Neural progenitor cell (in vitro differentiated cells): ENCODE measurements around the gene IFNK. TPM values are rescaled to one million over a fixed set of nuclear protein-coding genes. Genes with fewer than 3 reads are reported as not detected.

ENCODE experiments used
- DNase-seq: peaks from one replicate; pipeline ENCODE4 v3.0.0-alpha.2; 2016; ENCODE audit warnings: low spot score
- H2AFZ ChIP-seq: fragments of 200-600 bp; sonication (generic); replicated peaks from 2 replicates; pipeline ENCODE4 v1.6.1; 2016; ENCODE audit warnings: antibody characterized with exemption
- H3F3A ChIP-seq: fragments of 200-600 bp; sonication (generic); 2 replicates; pipeline ENCODE4 v1.6.1; 2016; ENCODE audit warnings: antibody characterized with exemption, low read depth
- H3K27ac ChIP-seq: fragments of 200-600 bp; sonication (generic); 2 replicates; pipeline ENCODE4 v1.5.1; 2016; ENCODE audit warnings: mild to moderate bottlenecking
- H3K27me3 ChIP-seq: fragments of 200-600 bp; sonication (generic); 2 replicates; pipeline ENCODE4 v1.6.1; 2016; ENCODE audit warnings: mild to moderate bottlenecking, moderate library complexity
- H3K36me3 ChIP-seq: fragments of 200-600 bp; sonication (generic); 2 replicates; pipeline ENCODE4 v1.5.1; 2016
- H3K4me1 ChIP-seq: fragments of 200-600 bp; sonication (generic); 2 replicates; pipeline ENCODE4 v1.6.1; 2016; ENCODE audit warnings: mixed run types
- H3K4me2 ChIP-seq: fragments of 200-600 bp; sonication (generic); 2 replicates; pipeline ENCODE4 v1.6.1; 2016
- H3K4me3 ChIP-seq: fragments of 200-600 bp; sonication (generic); 2 replicates; pipeline ENCODE4 v1.5.1; 2016
- H3K79me2 ChIP-seq: fragments of 200-600 bp; sonication (generic); 2 replicates; pipeline ENCODE4 v1.6.1; 2016; ENCODE audit warnings: low read depth
- H3K9ac ChIP-seq: fragments of 200-600 bp; sonication (generic); 2 replicates; pipeline ENCODE4 v1.6.1; 2016
- H3K9me3 ChIP-seq: fragments of 200-600 bp; sonication (generic); 2 replicates; pipeline ENCODE4 v1.5.1; 2016; ENCODE audit warnings: low read depth
- H4K20me1 ChIP-seq: fragments of 200-600 bp; sonication (generic); 2 replicates; pipeline ENCODE4 v1.6.1; 2016; ENCODE audit warnings: low read depth
- H3K27ac Mint-ChIP-seq: 3 replicates; pipeline ENCODE4 v1.8.0; 2021; ENCODE audit warnings: mixed read lengths
- H3K27me3 Mint-ChIP-seq: 2 replicates; pipeline ENCODE4 v1.8.0; 2022; ENCODE audit warnings: low read depth, mild to moderate bottlenecking, inconsistent platforms, moderate library complexity, mixed read lengths; ENCODE audit not compliant: insufficient read depth
- H3K36me3 Mint-ChIP-seq: 3 replicates; pipeline ENCODE4 v1.8.0; 2021; ENCODE audit warnings: mixed read lengths
- H3K4me1 Mint-ChIP-seq: 3 replicates; pipeline ENCODE4 v1.8.0; 2021; ENCODE audit warnings: mixed read lengths
- H3K4me3 Mint-ChIP-seq: 3 replicates; pipeline ENCODE4 v1.8.0; 2021; ENCODE audit warnings: mild to moderate bottlenecking, moderate library complexity, mixed read lengths
- H3K9me3 Mint-ChIP-seq: 3 replicates; pipeline ENCODE4 v1.8.0; 2020; ENCODE audit warnings: mixed read lengths
- EZH2 ChIP-seq: fragments of 200-600 bp; sonication (generic); IDR thresholded peaks from 2 replicates; pipeline ENCODE4 v1.6.1; 2017; ENCODE audit warnings: antibody characterized with exemption, mild to moderate bottlenecking, moderate library complexity
- EZH2phosphoT487 ChIP-seq: fragments of 200-600 bp; sonication (generic); IDR thresholded peaks from 2 replicates; pipeline ENCODE4 v1.6.1; 2017; ENCODE audit warnings: antibody characterized with exemption
- total RNA-seq: library from RNA; depleted of rRNA; stranded (reverse); fragments of >200 nt; gene quantifications from 2 replicates; pipeline ENCODE4 v1.2.3, GENCODE V29; 2015; ENCODE audit warnings: low replicate concordance
- TF ChIP-seq, protein P1 (sequence below): fragments of 200-600 bp; sonication (generic); IDR thresholded peaks from 2 replicates; pipeline ENCODE4 v1.5.1; 2017; ENCODE audit warnings: antibody characterized with exemption, mild to moderate bottlenecking

The IFNK gene
- total RNA-seq, 1 donor from 2014 or later = not detected

DNA sequence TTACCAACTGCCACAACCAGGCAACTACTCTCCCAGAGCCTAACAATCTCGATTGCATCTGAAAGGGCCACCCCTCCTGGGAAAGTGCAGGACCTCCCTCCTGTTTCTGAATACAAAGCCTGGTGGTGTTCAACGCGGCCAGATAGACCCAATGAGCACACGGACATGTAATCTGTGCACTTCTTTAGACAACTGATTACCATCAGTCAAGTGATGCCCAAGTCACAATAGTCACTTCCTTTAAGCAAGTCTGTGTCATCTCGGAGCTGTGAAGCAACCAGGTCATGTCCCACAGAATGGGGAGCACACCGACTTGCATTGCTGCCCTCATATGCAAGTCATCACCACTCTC, 48.5 kb downstream of the IFNK start:
- Mint-ChIP-seq H3K36me3 (peaks cover 6% of the 10 kb centered on the region), H3K27ac (peak overlapping the region; percentile 72), H3K4me3 (peak overlapping the region; percentile 99), H3K4me1 (peaks cover 28% of the 10 kb centered on the region), H3K27me3 (peaks cover 3% of the 10 kb centered on the region), H3K9me3 (no peaks in the 10 kb centered on the region)
- peaks cover 29% of the 10 kb centered on the region for H3F3A ChIP-seq
- no peaks in the 10 kb centered on the region for H3K9me3 ChIP-seq
- peak overlapping the region; percentile 40 for H2AFZ ChIP-seq
- no peaks in the 10 kb centered on the region for H3K27me3 ChIP-seq
- peak overlapping the region; percentile 89 for H3K4me2 ChIP-seq
- H3K4me1 ChIP-seq = peaks cover 16% of the 10 kb centered on the region
- peak overlapping the region; percentile 91 for H3K27ac ChIP-seq
- TF ChIP-seq, protein P1, sequence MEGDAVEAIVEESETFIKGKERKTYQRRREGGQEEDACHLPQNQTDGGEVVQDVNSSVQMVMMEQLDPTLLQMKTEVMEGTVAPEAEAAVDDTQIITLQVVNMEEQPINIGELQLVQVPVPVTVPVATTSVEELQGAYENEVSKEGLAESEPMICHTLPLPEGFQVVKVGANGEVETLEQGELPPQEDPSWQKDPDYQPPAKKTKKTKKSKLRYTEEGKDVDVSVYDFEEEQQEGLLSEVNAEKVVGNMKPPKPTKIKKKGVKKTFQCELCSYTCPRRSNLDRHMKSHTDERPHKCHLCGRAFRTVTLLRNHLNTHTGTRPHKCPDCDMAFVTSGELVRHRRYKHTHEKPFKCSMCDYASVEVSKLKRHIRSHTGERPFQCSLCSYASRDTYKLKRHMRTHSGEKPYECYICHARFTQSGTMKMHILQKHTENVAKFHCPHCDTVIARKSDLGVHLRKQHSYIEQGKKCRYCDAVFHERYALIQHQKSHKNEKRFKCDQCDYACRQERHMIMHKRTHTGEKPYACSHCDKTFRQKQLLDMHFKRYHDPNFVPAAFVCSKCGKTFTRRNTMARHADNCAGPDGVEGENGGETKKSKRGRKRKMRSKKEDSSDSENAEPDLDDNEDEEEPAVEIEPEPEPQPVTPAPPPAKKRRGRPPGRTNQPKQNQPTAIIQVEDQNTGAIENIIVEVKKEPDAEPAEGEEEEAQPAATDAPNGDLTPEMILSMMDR = no peak
- no peak for TF ChIP-seq EZH2
- TF ChIP-seq EZH2phosphoT487 = no peak
- peaks cover 24% of the 10 kb centered on the region for H4K20me1 ChIP-seq
- peaks cover 54% of the 10 kb centered on the region for H3K79me2 ChIP-seq
- no peaks in the 10 kb centered on the region for H3K36me3 ChIP-seq
- H3K4me3 ChIP-seq = peak overlapping the region; percentile 88
- DNase-seq = peak; percentile 62
- H3K9ac ChIP-seq = peak overlapping the region; percentile 60

GRCh38 chr9:27572918-27573633, 49.0 kb downstream of the IFNK start, which contains the start of gene C9orf72:
Gene C9orf72, minus strand, starts transcription at chr9:27573481. Its CDS starts 6,361 bp downstream, at chr9:27567120.
- Histone ChIP-seq H3K27ac (peak within 1 kb of the TSS; percentile 92), H2AFZ (peak within 1 kb of the TSS; percentile 93), H3K27me3 (no peaks in the 10 kb centered on the region), H4K20me1 (peaks cover 23% of the 10 kb centered on the region), H3K4me1 (peaks cover 16% of the 10 kb centered on the region), H3K36me3 (no peaks in the 10 kb centered on the region), H3K79me2 (peaks cover 48% of the 10 kb centered on the region), H3K4me3 (peak within 1 kb of the TSS; percentile 88), H3K4me2 (peak within 1 kb of the TSS; percentile 89), H3K9ac (peak within 1 kb of the TSS; percentile 60), H3K9me3 (no peaks in the 10 kb centered on the region), H3F3A (peaks cover 29% of the 10 kb centered on the region)
- Mint-ChIP-seq H3K27me3 (peaks cover 5% of the 10 kb centered on the region), H3K4me3 (peak within 1 kb of the TSS; percentile 99), H3K4me1 (peaks cover 28% of the 10 kb centered on the region), H3K27ac (peak within 1 kb of the TSS; percentile 98), H3K36me3 (peaks cover 6% of the 10 kb centered on the region), H3K9me3 (peaks cover 2% of the 10 kb centered on the region)
- peak; percentile 87 for DNase-seq
- TF ChIP-seq EZH2 (no peak), EZH2phosphoT487 (no peak)
- TF ChIP-seq, protein P1 = peak; percentile 3

GRCh38 chr9:27573634-27574590, 49.8 kb downstream of the IFNK start:
- H3K36me3 ChIP-seq = no peaks in the 10 kb centered on the region
- no peaks in the 10 kb centered on the region for H3K9me3 ChIP-seq
- peaks cover 40% of the 10 kb centered on the region for H3K79me2 ChIP-seq
- Mint-ChIP-seq H3K4me3 (peak overlapping the region; percentile 99), H3K4me1 (peaks cover 28% of the 10 kb centered on the region), H3K9me3 (peaks cover 7% of the 10 kb centered on the region), H3K27ac (peak overlapping the region; percentile 98), H3K27me3 (peaks cover 6% of the 10 kb centered on the region), H3K36me3 (peaks cover 6% of the 10 kb centered on the region)
- H2AFZ ChIP-seq = peak overlapping the region; percentile 93
- H3F3A ChIP-seq = peaks cover 29% of the 10 kb centered on the region
- peak overlapping the region; percentile 52 for H3K9ac ChIP-seq
- H3K27ac ChIP-seq = peak overlapping the region; percentile 92
- H3K4me2 ChIP-seq = peak overlapping the region; percentile 89
- H3K4me1 ChIP-seq = peaks cover 16% of the 10 kb centered on the region
- H4K20me1 ChIP-seq = peaks cover 18% of the 10 kb centered on the region
- no peaks in the 10 kb centered on the region for H3K27me3 ChIP-seq
- TF ChIP-seq, protein P1 = no peak
- TF ChIP-seq EZH2 = no peak
- no peak for TF ChIP-seq EZH2phosphoT487
- H3K4me3 ChIP-seq = peak overlapping the region; percentile 88
- DNase-seq = peak; percentile 99

Other genes starting within 250 kb of the IFNK start
- gene EQTN, start 227.1 kb upstream of the IFNK start, total RNA-seq = 2.0 and 3.4 TPM in 2 replicates
- 14.0 and 15.3 TPM in 2 replicates for gene MOB3B, start 5.5 kb downstream of the IFNK start, total RNA-seq
- 64.2 and 107 TPM in 2 replicates for gene C9orf72, start 49.2 kb downstream of the IFNK start, total RNA-seq